Lower lobe of right lung (tissue), 2 donors: ENCODE results near the gene PLA2G4F. TPM values are rescaled to one million over a fixed set of nuclear protein-coding genes. Genes with fewer than 3 reads are reported as not detected.

ENCODE experiments used
- ATAC-seq, 2 donors: fragments of 200-7000 bp; cut with Tn5 transposase; one replicate each; pipeline ENCODE4 v1.9.1; 2020 to 2022; ENCODE audit warnings: mild to moderate bottlenecking in 2 of 2, moderate library complexity in 2 of 2
- DNase-seq: peaks from one replicate; pipeline ENCODE4 v3.0.0-alpha.2; 2020
- H3K27ac ChIP-seq: fragments of 200-600 bp; one replicate; pipeline ENCODE4 v1.8.0; 2022
- H3K27me3 ChIP-seq: fragments of 200-600 bp; one replicate; pipeline ENCODE4 v1.8.0; 2022; ENCODE audit warnings: low read depth
- H3K36me3 ChIP-seq: fragments of 200-600 bp; one replicate; pipeline ENCODE4 v1.8.0; 2022; ENCODE audit warnings: mild to moderate bottlenecking
- H3K4me1 ChIP-seq: fragments of 200-600 bp; one replicate; pipeline ENCODE4 v1.8.0; 2022
- H3K4me3 ChIP-seq: fragments of 200-600 bp; one replicate; pipeline ENCODE4 v1.8.0; 2022; ENCODE audit warnings: mild to moderate bottlenecking
- H3K9me3 ChIP-seq: fragments of 200-600 bp; one replicate; pipeline ENCODE4 v1.8.0; 2022
- intact Hi-C: fragments of 100-400 bp; cut with DNase I; formaldehyde crosslinking; loops from one replicate; pipeline ENCODE4 v1.11.0; 2022
- total RNA-seq: library from RNA; stranded (reverse); fragmentation: NEBNext Ultra II Directional; extraction: Animal tissue kit (Norgen Biotek cat#: 25700); gene quantifications from one replicate; pipeline ENCODE4 v1.2.1, GENCODE V29; 2021
- TF ChIP-seq, protein P1 (sequence below): fragments of 200-600 bp; IDR thresholded peaks from one replicate; pipeline ENCODE4 v1.8.0; 2022; ENCODE audit warnings: antibody characterized with exemption, mild to moderate bottlenecking
- donor health status: DM: no; HTN: yes; CAD: no; lungs with severe emphysema.

PLA2G4F gene
- total RNA-seq, 1 donor from 2014 or later: 99.0 TPM

DNA sequence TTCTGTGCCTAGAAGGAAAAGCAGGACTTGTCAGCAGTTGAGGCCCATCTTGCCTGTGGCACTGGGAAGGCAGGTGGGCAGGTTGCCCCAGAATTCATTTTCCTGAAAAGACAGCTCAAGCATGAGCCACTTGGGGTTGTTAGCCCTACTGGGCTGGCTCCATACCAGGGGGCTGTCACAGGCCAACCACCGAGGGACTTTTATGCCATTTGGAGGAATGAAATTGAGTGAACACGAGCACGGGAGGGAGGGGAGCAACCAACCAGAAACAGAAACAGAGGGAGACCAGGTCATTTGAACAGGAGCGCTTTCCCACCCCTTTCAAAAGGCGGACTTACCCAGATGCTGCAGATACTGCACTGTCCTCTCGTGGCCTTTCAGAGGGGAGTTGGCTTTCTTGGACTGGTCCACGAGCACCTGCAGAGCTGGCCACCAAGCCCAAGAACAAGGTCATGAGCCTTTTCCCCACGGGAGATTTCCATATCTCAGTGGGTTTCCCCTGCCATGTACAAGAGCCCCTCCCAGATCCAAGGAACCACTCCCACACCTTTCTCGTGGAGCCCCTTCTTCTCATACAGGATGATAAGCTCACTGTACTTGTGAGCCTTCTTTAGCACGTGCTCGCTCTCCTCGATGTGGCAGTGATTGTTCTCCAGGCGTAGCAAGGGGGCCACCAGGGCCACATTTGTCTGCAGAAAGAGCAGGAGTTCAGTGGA, 9.9 kb upstream of the PLA2G4F start:
- DNase-seq (no peak), ATAC-seq (no peak)
- TF ChIP-seq, protein P1, sequence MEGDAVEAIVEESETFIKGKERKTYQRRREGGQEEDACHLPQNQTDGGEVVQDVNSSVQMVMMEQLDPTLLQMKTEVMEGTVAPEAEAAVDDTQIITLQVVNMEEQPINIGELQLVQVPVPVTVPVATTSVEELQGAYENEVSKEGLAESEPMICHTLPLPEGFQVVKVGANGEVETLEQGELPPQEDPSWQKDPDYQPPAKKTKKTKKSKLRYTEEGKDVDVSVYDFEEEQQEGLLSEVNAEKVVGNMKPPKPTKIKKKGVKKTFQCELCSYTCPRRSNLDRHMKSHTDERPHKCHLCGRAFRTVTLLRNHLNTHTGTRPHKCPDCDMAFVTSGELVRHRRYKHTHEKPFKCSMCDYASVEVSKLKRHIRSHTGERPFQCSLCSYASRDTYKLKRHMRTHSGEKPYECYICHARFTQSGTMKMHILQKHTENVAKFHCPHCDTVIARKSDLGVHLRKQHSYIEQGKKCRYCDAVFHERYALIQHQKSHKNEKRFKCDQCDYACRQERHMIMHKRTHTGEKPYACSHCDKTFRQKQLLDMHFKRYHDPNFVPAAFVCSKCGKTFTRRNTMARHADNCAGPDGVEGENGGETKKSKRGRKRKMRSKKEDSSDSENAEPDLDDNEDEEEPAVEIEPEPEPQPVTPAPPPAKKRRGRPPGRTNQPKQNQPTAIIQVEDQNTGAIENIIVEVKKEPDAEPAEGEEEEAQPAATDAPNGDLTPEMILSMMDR: no peak
- no peak overlapping the region for H3K27ac ChIP-seq
- no peaks in the 10 kb centered on the region for H3K9me3 ChIP-seq
- no peaks in the 10 kb centered on the region for H3K4me1 ChIP-seq
- peaks cover 99% of the 10 kb centered on the region for H3K36me3 ChIP-seq
- no peak overlapping the region for H3K4me3 ChIP-seq
- intact Hi-C loops: no loop called here
- H3K27me3 ChIP-seq: no peaks in the 10 kb centered on the region

DNA sequence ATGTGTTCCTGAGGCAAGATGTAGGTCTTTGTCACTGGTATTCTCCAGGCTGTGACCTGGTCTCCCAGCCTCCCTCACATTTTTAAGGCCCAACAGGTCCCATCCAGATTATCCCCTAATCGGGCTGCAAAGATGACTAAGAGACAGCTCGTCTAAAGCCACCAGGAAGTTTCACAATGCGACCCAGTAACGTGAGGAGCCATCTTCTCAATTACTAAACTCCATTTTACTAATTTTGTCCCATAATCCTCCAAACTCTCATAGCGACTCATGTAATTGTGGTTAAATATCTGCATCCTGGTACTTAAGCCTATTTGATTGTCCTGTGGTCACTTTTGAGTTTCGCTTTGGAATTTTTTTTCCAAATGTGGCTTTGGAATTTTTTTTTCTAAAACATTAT, 8.7 kb upstream of the PLA2G4F start:
- DNase-seq (no peak), ATAC-seq (no peak)
- H3K27me3 ChIP-seq: no peaks in the 10 kb centered on the region
- TF ChIP-seq, protein P1: no peak
- peaks cover 100% of the 10 kb centered on the region for H3K36me3 ChIP-seq
- no peaks in the 10 kb centered on the region for H3K9me3 ChIP-seq
- H3K4me3 ChIP-seq: no peak overlapping the region
- no peak overlapping the region for H3K27ac ChIP-seq
- H3K4me1 ChIP-seq: no peaks in the 10 kb centered on the region
- intact Hi-C loops: no loop called here

DNA sequence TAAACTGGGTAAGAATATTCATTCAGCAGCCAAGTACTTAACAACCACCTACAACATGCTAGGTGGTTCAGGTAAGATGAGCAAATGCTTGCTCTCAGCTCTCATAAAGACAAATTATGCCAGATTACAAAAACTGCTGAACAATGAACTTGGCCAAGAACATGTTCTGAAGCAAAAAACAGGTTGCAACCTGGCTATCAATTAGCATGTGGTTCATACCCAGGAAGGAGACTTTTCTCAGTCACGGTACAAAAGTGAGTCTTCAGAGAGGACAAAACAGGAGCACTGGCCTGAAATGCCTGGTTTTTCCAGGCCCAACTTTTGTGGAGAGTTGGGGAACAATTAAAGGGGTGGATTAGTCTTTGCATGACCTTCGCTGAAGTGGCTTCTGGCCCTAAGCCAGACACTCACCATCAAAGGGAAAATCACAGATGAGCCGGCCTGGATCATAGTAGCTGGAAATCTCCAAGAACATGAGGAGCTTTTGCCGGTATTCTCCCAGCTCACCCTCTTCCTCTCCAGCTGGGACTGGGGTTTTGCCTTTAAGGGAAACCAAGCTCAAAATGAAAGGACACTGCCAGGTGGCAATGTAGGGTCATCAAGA, 7.6 kb upstream of the PLA2G4F start:
- no peak overlapping the region for H3K4me3 ChIP-seq
- peaks cover 100% of the 10 kb centered on the region for H3K36me3 ChIP-seq

DNA sequence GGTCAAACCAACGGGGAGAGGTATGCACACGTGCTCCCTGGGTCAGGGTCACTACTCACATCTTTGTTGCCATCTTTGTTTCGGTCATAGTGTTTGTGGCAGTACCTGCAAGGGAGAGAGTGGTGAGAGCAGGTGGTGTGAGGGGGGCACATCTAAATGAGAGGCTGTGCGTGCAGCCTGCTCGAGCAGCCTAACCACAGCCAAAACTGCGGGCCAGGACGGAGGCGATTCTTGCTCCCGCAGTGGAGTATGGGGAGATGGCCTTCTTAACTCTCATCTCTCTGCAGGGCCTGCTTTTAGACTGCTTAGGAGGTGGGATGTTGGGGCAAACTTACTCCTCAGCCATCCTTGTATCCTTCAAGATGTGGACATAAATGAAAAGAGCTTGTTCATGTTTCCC, 6.9 kb upstream of the PLA2G4F start:
- TF ChIP-seq, protein P1: no peak
- Histone ChIP-seq H3K36me3 (peaks cover 96% of the 10 kb centered on the region), H3K4me1 (peaks cover 10% of the 10 kb centered on the region), H3K4me3 (no peak overlapping the region), H3K27me3 (no peaks in the 10 kb centered on the region), H3K27ac (no peak overlapping the region), H3K9me3 (no peaks in the 10 kb centered on the region)
- ATAC-seq (no peak), DNase-seq (no peak)
- intact Hi-C loops: no loop called here

More for the DNA sequence above, 7.6 kb upstream of the PLA2G4F start:
- no peak overlapping the region for H3K27ac ChIP-seq
- DNase-seq (no peak), ATAC-seq (no peak)
- H3K9me3 ChIP-seq: no peaks in the 10 kb centered on the region
- intact Hi-C loops: no loop called here
- peaks cover 6% of the 10 kb centered on the region for H3K4me1 ChIP-seq
- no peaks in the 10 kb centered on the region for H3K27me3 ChIP-seq
- TF ChIP-seq, protein P1: no peak

DNA sequence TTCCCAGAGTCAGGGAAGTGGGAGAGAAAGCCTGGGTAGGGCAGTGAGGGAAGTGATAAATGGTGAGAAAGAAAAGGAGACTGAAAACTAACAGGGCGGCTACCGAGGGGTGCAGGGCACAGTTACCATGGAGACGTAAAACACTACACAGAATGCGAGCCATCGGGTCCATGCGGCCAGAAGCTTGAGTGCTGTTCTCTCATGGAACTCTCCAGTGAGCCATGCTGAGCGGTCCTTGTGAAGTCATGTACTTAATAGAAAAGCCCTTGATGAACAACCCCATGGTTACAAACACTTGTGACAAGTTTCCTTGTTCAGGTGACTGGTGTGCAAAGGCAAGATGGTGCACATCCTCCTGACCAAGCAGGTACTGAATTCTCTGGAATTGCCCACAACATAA, 3.7 kb upstream of the PLA2G4F start:
- Histone ChIP-seq H3K4me3 (no peak overlapping the region), H3K4me1 (peaks cover 10% of the 10 kb centered on the region), H3K27me3 (no peaks in the 10 kb centered on the region), H3K27ac (peak overlapping the region; percentile 71), H3K9me3 (no peaks in the 10 kb centered on the region), H3K36me3 (peaks cover 65% of the 10 kb centered on the region)
- TF ChIP-seq, protein P1: no peak
- intact Hi-C loops: no loop called here
- ATAC-seq (peak; percentile 80 to 87), DNase-seq (peak; percentile 76)
